GM10266 (cell line): Measurements from ENCODE around the gene KIF16B.

Source experiments
- DNase-seq: peaks from one replicate; pipeline ENCODE4 v3.0.0; 2012; ENCODE audit errors: extremely low spot score
- TF ChIP-seq, protein P1 (sequence below): IDR thresholded peaks from 2 replicates; pipeline ENCODE4 v1.5.1; 2012; ENCODE audit warnings: mild to moderate bottlenecking, low read depth; ENCODE audit not compliant: control insufficient read depth, insufficient read depth; ENCODE audit errors: missing control alignments

The KIF16B gene

GRCh38 chr20:16381444-16381843, 191.8 kb downstream of the KIF16B start:
- TF ChIP-seq, protein P1, sequence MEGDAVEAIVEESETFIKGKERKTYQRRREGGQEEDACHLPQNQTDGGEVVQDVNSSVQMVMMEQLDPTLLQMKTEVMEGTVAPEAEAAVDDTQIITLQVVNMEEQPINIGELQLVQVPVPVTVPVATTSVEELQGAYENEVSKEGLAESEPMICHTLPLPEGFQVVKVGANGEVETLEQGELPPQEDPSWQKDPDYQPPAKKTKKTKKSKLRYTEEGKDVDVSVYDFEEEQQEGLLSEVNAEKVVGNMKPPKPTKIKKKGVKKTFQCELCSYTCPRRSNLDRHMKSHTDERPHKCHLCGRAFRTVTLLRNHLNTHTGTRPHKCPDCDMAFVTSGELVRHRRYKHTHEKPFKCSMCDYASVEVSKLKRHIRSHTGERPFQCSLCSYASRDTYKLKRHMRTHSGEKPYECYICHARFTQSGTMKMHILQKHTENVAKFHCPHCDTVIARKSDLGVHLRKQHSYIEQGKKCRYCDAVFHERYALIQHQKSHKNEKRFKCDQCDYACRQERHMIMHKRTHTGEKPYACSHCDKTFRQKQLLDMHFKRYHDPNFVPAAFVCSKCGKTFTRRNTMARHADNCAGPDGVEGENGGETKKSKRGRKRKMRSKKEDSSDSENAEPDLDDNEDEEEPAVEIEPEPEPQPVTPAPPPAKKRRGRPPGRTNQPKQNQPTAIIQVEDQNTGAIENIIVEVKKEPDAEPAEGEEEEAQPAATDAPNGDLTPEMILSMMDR: no peak
- DNase-seq: no peak

DNA sequence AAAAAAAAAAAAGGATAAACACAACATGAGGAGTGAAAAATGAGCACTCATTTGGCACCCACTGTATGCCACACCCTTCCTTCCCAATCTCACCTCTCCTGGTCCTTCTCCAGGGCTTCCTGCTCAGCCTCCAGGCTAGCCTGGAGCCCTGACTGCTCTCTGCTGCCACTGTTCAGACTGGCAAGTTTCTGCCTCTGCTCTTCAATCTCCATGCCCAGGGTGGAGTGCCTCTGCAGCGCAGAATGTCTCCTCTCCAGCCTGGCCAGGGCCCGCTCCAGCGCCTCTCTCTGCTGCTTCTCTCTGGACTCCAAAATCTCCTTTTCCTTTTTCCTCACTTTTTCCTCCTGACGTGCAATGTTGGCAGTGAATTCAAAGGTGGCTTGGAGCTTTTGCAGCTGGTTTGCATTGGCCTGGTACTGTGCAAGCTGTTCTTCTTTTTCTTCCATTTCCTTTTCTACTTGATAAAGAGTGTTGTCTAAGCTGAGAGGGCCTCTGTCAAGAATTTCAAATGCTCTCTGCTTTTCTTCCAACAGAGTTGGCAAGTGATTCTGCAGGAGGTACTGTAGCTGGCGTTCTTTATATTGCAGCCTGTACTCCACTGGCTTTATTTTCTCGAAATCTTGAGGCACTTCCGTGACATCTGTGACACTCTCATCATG, 194.4 kb downstream of the KIF16B start:
- TF ChIP-seq, protein P1: no peak
- no peak for DNase-seq

- TF ChIP-seq, protein P1: no peak
- no peak for DNase-seq
Measured at GRCh38 chr20:16378122-16378521, 195.1 kb downstream of the KIF16B start.

GRCh38 chr20:16369441-16369840, 203.8 kb downstream of the KIF16B start:
- DNase-seq: no peak
- TF ChIP-seq, protein P1: no peak

- TF ChIP-seq, protein P1: no peak
- DNase-seq: no peak
Measured at GRCh38 chr20:16368645-16369292, 204.5 kb downstream of the KIF16B start.

DNA sequence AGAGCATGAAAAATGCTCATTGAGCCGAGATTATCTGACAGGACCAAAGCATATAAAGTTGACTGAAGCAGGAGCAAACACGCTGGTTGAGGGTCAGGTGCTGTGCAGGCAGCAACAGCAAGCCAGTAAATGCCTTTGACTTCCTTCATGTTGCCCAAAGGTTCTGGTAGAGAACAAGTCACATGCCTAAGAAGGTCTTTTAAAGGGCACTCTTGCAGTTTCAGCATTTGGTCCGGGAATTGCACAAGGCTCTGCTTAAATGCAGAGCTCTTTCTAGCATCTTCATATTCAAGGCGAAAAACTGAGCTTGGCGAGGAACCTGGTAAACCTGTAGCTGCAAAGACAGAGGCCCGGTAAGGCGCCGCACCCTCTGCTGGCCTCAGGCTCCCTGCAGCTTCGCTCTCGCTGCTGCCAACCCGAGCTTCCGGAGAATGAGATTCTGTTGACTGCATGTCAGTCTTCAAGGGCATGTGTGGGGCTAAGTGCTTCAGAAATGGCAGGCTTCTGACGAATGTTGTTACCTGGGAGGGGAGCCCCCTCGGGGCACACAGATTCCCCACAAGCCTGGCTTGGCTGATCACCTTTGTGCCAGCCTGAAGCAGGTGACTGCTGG, 205.2 kb downstream of the KIF16B start:
- DNase-seq: no peak
- TF ChIP-seq, protein P1: no peak

DNA sequence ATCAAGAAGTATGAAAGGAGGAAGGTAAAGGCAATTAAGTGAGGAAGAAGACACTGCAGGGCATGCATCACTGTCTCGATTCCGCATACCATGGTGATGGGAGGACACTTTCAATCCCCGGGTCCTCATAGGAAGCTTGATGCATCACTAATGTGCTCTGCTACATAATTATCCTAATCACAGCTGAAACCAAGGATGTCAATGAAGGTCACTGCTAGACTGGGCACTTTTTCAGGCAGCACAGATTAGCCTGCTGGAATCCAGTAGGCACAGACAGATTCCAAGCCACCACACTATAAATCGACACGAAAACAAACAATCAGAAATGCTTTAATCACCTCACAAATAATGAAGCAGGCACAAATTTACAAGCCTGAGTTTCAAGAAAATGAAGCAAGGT, 206.7 kb downstream of the KIF16B start:
- TF ChIP-seq, protein P1: no peak

More for the DNA sequence above, 206.7 kb downstream of the KIF16B start:
- no peak for DNase-seq
